GM12874 (cell line): ENCODE measurements around the gene PRMT9.

Experiments used
- TF ChIP-seq, protein P1 (sequence below): IDR thresholded peaks from 2 replicates; pipeline ENCODE4 v1.5.1; 2011; ENCODE audit warnings: low read depth, mild to moderate bottlenecking, control low read depth, low read length, moderate library complexity; ENCODE audit not compliant: insufficient read depth

PRMT9 gene

DNA sequence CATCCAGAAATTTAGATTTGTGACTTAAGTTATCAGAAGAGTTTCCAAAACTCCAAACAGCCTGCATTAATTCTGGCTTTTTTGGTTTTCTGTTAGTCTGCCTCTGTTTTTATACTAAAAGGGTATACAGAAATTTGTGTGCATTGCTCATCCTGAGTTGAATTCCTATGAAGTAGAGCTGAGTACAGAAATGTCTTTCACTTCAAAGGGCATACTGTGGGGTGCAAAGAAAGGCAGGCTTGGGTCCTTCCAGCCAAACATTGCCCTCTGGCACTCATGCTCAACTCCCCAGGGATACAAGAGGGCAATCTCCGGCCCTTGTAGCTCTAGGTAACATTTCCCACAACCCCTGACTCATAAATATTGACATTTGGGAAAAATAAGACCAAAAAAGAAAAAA is 94.4 kb downstream of the PRMT9 start:
- TF ChIP-seq, protein P1, sequence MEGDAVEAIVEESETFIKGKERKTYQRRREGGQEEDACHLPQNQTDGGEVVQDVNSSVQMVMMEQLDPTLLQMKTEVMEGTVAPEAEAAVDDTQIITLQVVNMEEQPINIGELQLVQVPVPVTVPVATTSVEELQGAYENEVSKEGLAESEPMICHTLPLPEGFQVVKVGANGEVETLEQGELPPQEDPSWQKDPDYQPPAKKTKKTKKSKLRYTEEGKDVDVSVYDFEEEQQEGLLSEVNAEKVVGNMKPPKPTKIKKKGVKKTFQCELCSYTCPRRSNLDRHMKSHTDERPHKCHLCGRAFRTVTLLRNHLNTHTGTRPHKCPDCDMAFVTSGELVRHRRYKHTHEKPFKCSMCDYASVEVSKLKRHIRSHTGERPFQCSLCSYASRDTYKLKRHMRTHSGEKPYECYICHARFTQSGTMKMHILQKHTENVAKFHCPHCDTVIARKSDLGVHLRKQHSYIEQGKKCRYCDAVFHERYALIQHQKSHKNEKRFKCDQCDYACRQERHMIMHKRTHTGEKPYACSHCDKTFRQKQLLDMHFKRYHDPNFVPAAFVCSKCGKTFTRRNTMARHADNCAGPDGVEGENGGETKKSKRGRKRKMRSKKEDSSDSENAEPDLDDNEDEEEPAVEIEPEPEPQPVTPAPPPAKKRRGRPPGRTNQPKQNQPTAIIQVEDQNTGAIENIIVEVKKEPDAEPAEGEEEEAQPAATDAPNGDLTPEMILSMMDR = no peak
